ENCODE measurements around the gene SEC31B. TPM values are rescaled to one million over a fixed set of nuclear protein-coding genes. Genes with fewer than 3 reads are reported as not detected.

SEC31B gene
- polyA plus RNA-seq, 3 donors, result 0.05 to 50.2 (median 0.09) TPM

DNA sequence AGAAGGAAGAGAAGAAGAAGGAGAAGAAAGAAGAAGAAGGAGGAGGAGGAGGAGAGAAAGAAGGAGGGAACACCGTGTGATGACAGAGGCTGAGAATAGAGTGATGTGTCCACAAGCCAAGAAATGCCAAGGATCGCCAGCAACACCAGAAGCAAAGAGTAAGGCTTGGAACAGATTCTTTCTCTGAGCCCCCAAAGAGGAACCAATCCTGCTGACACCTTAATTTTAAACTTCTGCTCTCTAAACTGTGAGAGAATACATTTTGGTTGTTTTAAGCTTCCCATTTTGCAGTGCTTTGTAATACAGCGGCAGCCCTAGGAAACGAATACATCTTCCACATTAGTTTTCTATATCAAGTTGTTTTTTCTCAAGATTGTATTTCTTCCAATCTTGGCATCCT lies 70.7 kb downstream of the SEC31B start:
- Mint-ChIP-seq H3K4me3 (no peak overlapping the region), H3K27me3 (ENCODE audit: low read depth in 3 of 3) (peaks cover 9 to 20% (median 15%) of the 10 kb centered on the region in 3 donors), H3K36me3 (no peaks in the 10 kb centered on the region), H3K27ac (no peak overlapping the region), H3K4me1 (no peaks in the 10 kb centered on the region), H3K9me3 (peaks cover 2 to 9% (median 6%) of the 10 kb centered on the region in 7 donors)
- no peaks in the 10 kb centered on the region for H3K4me1 ChIP-seq (ENCODE audit: control insufficient read depth in 1 of 2, insufficient read depth in 2 of 2, low read length in 2 of 2)
- no peaks in the 10 kb centered on the region for H3K36me3 ChIP-seq (replicated peaks in 1 of 2; ENCODE audit: control insufficient read depth in 1 of 2, insufficient read depth in 2 of 2, low read length in 2 of 2)
- TF ChIP-seq, protein P1, sequence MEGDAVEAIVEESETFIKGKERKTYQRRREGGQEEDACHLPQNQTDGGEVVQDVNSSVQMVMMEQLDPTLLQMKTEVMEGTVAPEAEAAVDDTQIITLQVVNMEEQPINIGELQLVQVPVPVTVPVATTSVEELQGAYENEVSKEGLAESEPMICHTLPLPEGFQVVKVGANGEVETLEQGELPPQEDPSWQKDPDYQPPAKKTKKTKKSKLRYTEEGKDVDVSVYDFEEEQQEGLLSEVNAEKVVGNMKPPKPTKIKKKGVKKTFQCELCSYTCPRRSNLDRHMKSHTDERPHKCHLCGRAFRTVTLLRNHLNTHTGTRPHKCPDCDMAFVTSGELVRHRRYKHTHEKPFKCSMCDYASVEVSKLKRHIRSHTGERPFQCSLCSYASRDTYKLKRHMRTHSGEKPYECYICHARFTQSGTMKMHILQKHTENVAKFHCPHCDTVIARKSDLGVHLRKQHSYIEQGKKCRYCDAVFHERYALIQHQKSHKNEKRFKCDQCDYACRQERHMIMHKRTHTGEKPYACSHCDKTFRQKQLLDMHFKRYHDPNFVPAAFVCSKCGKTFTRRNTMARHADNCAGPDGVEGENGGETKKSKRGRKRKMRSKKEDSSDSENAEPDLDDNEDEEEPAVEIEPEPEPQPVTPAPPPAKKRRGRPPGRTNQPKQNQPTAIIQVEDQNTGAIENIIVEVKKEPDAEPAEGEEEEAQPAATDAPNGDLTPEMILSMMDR (IDR thresholded peaks at IDR 0.05), result no peak
- peaks cover 0 to 2% of the 10 kb centered on the region in 2 donors for H3K27me3 ChIP-seq (ENCODE audit: control insufficient read depth in 2 of 2, insufficient read depth in 2 of 2, low read length in 2 of 2)
- WGBS (ENCODE audit: insufficient coverage), result 20% methylated on average over 1 of the region's 4 CpGs
- peaks cover 4 to 6% of the 10 kb centered on the region in 2 donors for H3K9me3 ChIP-seq (replicated peaks in 1 of 2; ENCODE audit: control insufficient read depth in 1 of 2, insufficient read depth in 1 of 2, low read length in 2 of 2)
- no peak overlapping the region for H2AFZ ChIP-seq (ENCODE audit: insufficient read depth, low read depth, low read length, poor library complexity, severe bottlenecking)
- intact Hi-C loops (cut with micrococcal nuclease), result no loop called here
- H3K4me3 ChIP-seq (replicated peaks in 1 of 3; ENCODE audit: low read depth in 2 of 3, low read length in 3 of 3), result no peak overlapping the region
- no peaks in the 10 kb centered on the region for H4K20me1 ChIP-seq (ENCODE audit: insufficient read depth, low read length)
- no peaks in the 10 kb centered on the region for H3K79me2 ChIP-seq (ENCODE audit: insufficient read depth, low read length)
- H3K4me2 ChIP-seq (replicated peaks; ENCODE audit: extremely low read depth, low read length, poor library complexity, severe bottlenecking), result no peak overlapping the region
- H3K27ac ChIP-seq (ENCODE audit: low read depth in 1 of 2, low read length in 2 of 2), result no peak overlapping the region
- H3K9ac ChIP-seq (ENCODE audit: insufficient read depth, low read length, poor library complexity, severe bottlenecking), result no peak overlapping the region
- DNase-seq, result no peak

DNA sequence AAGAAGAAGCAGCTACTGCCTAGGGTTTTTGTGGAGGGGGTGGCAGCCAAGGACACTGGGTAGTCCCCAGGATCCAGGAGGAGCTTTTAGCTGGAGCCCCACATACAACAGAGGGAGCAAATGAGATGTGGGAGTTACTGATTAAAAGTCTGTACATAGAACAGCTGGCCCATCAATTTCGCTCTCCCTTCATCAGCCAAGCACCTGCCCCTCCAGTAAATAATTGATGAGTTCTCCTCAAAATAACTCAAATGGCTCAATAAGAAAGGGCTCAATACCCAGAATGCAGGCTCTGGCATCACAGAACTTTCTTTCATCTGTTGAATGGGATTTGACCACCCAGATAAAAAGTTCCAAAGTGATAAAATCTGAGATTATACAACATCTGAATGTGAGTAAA lies 72.0 kb downstream of the SEC31B start:
- Mint-ChIP-seq H3K9me3 (peaks cover 2 to 9% (median 6%) of the 10 kb centered on the region in 7 donors), H3K36me3 (no peaks in the 10 kb centered on the region), H3K4me1 (no peaks in the 10 kb centered on the region), H3K4me3 (no peak overlapping the region), H3K27ac (no peak overlapping the region), H3K27me3 (ENCODE audit: low read depth in 3 of 3) (peaks cover 7 to 16% (median 14%) of the 10 kb centered on the region in 3 donors)
- Histone ChIP-seq H2AFZ (ENCODE audit: insufficient read depth, low read depth, low read length, poor library complexity, severe bottlenecking) (no peak overlapping the region), H3K4me3 (replicated peaks in 1 of 3; ENCODE audit: low read depth in 2 of 3, low read length in 3 of 3) (no peak overlapping the region), H3K36me3 (replicated peaks in 1 of 2; ENCODE audit: control insufficient read depth in 1 of 2, insufficient read depth in 2 of 2, low read length in 2 of 2) (no peaks in the 10 kb centered on the region), H3K4me1 (ENCODE audit: control insufficient read depth in 1 of 2, insufficient read depth in 2 of 2, low read length in 2 of 2) (no peaks in the 10 kb centered on the region), H3K79me2 (ENCODE audit: insufficient read depth, low read length) (no peaks in the 10 kb centered on the region), H3K27me3 (ENCODE audit: control insufficient read depth in 2 of 2, insufficient read depth in 2 of 2, low read length in 2 of 2) (peaks cover 0 to 2% of the 10 kb centered on the region in 2 donors), H3K9ac (ENCODE audit: insufficient read depth, low read length, poor library complexity, severe bottlenecking) (no peak overlapping the region), H3K27ac (ENCODE audit: low read depth in 1 of 2, low read length in 2 of 2) (no peak overlapping the region), H3K4me2 (replicated peaks; ENCODE audit: extremely low read depth, low read length, poor library complexity, severe bottlenecking) (no peak overlapping the region), H4K20me1 (ENCODE audit: insufficient read depth, low read length) (no peaks in the 10 kb centered on the region), H3K9me3 (replicated peaks in 1 of 2; ENCODE audit: control insufficient read depth in 1 of 2, insufficient read depth in 1 of 2, low read length in 2 of 2) (peaks cover 4 to 6% of the 10 kb centered on the region in 2 donors)
- WGBS (ENCODE audit: insufficient coverage), result no CpG with 5 or more reads among the region's 1 CpG
- no peak for DNase-seq
- TF ChIP-seq, protein P1 (IDR thresholded peaks at IDR 0.05), result no peak
- intact Hi-C loops (cut with micrococcal nuclease), result no loop called here

Data from CD14-positive monocyte (primary cell).